Choroid plexus epithelial cell (primary cell): ENCODE data around the gene PLTP.

Experiments used
- DNase-seq: peaks from one replicate; pipeline ENCODE4 v3.0.0-alpha.2; 2010; ENCODE audit warnings: low read depth
- H3K4me3 ChIP-seq: 2 replicates; pipeline ENCODE4 v1.5.1; 2011; ENCODE audit warnings: low read depth, mild to moderate bottlenecking, control low read depth, low read length, moderate library complexity
- CTCF ChIP-seq: conservative IDR thresholded peaks from 2 replicates; pipeline ENCODE4 v1.5.1; 2011; ENCODE audit warnings: low read depth, mild to moderate bottlenecking, control low read depth, inconsistent platforms, low read length, moderate library complexity

PLTP gene

GRCh38 chr20:45892049-45892825 lies 19.7 kb downstream of the PLTP start:
- H3K4me3 ChIP-seq: peak overlapping the region; percentile 78
- TF ChIP-seq CTCF: peak; percentile 38
- peak; percentile 63 for DNase-seq

GRCh38 chr20:45890985-45891983 lies 20.7 kb downstream of the PLTP start, which contains the start of the genes CTSA and NEURL2:
Gene CTSA (plus strand): TSS chr20:45891335. CDS start chr20:45891569, 234 bp downstream.
Gene NEURL2 (minus strand): TSS chr20:45891208. CDS start chr20:45890991, 217 bp downstream.
- H3K4me3 ChIP-seq: peak within 1 kb of the TSS; percentile 78
- peak; percentile 94 for DNase-seq
- no peak for TF ChIP-seq CTCF

GRCh38 chr20:45890077-45890984 lies 21.6 kb downstream of the PLTP start:
- peak; percentile 82 for TF ChIP-seq CTCF
- peak; percentile 91 for DNase-seq

GRCh38 chr20:45888681-45889080 lies 23.3 kb downstream of the PLTP start:
- no peak overlapping the region for H3K4me3 ChIP-seq
- DNase-seq: no peak
- no peak for TF ChIP-seq CTCF

More at GRCh38 chr20:45890077-45890984, 21.6 kb downstream of the PLTP start:
- peak overlapping the region; percentile 78 for H3K4me3 ChIP-seq

- no peak for DNase-seq
- no peak within 1 kb of the TSS for H3K4me3 ChIP-seq
- no peak for TF ChIP-seq CTCF
Observed at GRCh38 chr20:45887346-45887715, 24.6 kb downstream of the PLTP start, which contains the start of gene SPATA25. Gene SPATA25 (minus strand): TSS chr20:45887622. CDS start chr20:45887590, 32 bp downstream.
